GM10266 (cell line): ENCODE measurements around the gene F2R.

Source experiments
- DNase-seq: peaks from one replicate; pipeline ENCODE4 v3.0.0; 2012; ENCODE audit errors: extremely low spot score
- TF ChIP-seq, protein P1 (sequence below): IDR thresholded peaks from 2 replicates; pipeline ENCODE4 v1.5.1; 2012; ENCODE audit warnings: mild to moderate bottlenecking, low read depth; ENCODE audit not compliant: control insufficient read depth, insufficient read depth; ENCODE audit errors: missing control alignments

Gene F2R

GRCh38 chr5:76684756-76685519 is 31.0 kb upstream of the F2R start:
- TF ChIP-seq, protein P1, sequence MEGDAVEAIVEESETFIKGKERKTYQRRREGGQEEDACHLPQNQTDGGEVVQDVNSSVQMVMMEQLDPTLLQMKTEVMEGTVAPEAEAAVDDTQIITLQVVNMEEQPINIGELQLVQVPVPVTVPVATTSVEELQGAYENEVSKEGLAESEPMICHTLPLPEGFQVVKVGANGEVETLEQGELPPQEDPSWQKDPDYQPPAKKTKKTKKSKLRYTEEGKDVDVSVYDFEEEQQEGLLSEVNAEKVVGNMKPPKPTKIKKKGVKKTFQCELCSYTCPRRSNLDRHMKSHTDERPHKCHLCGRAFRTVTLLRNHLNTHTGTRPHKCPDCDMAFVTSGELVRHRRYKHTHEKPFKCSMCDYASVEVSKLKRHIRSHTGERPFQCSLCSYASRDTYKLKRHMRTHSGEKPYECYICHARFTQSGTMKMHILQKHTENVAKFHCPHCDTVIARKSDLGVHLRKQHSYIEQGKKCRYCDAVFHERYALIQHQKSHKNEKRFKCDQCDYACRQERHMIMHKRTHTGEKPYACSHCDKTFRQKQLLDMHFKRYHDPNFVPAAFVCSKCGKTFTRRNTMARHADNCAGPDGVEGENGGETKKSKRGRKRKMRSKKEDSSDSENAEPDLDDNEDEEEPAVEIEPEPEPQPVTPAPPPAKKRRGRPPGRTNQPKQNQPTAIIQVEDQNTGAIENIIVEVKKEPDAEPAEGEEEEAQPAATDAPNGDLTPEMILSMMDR = no peak
- DNase-seq = no peak

DNA sequence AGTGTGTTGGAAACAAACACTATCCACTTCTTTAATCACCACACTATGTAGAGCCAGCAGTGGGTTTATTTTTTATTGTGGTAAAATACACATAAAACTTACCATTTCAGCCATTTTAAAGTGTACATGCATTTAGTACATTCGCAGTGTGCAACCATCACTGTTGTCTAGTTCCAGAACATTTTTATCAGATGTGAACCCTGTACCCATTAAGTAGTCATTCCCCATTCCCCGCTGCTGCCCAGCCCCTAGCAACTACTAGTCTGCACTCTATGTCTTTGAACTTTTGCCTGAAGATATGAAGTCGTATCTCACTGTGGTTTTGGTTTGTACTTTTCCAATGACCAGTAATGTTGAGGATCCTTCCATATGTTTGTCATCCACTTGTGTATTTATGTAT is 30.2 kb upstream of the F2R start:
- no peak for DNase-seq
- TF ChIP-seq, protein P1 = no peak

GRCh38 chr5:76688212-76688611 is 27.7 kb upstream of the F2R start:
- TF ChIP-seq, protein P1 = no peak
- DNase-seq = no peak

DNA sequence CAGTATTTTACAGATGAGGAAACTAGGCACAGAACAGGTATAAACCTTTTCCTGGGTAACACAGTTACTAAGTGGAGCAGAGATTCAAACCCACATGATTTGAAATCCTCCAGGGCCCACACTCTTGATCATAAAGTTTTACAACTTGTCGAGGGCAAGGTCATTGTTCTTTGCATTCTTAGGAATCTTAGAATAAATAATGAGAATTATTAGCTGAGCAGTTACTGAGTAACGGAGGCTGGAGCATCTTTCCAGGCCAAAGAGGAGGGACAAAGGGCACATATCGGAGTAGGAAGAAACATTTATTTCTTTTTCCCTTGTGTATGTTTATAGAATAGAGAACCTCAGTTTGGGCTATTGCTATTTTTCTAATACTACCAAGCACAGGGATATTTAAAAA is 27.1 kb upstream of the F2R start:
- TF ChIP-seq, protein P1 = no peak
- DNase-seq = no peak

DNA sequence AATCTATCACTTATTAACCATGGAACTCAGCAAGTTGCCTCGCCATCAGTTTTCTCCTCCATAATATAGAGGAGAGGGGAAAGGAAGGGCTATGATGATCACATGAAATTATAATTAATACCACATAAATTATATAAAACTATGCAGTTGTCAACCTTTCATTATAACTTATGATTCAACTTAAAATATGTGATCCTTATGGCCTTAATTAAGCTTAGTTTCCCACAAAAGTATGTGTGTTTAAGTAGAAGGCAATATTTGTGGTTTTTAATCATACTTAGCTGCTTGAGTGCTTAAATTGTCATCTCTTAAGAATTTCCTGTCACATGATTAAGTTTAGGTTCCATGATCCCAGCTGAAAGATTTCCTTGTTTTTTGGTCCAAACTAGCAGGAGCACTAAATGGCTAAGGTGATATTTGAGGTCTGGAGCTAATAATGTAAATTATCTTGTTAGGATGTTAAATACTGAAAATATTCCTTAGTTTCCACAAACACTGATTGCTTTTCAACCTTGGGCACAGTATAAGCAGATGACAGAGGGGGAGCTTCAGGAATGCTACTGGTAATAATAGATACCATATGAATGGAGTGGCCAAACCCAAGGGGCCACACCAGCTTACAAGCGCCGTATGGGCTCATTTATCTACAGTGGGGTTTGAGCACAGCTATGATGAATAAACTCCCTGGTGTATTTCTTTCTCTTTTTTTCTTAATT is 26.4 kb upstream of the F2R start:
- TF ChIP-seq, protein P1 = no peak
- DNase-seq = no peak

DNA sequence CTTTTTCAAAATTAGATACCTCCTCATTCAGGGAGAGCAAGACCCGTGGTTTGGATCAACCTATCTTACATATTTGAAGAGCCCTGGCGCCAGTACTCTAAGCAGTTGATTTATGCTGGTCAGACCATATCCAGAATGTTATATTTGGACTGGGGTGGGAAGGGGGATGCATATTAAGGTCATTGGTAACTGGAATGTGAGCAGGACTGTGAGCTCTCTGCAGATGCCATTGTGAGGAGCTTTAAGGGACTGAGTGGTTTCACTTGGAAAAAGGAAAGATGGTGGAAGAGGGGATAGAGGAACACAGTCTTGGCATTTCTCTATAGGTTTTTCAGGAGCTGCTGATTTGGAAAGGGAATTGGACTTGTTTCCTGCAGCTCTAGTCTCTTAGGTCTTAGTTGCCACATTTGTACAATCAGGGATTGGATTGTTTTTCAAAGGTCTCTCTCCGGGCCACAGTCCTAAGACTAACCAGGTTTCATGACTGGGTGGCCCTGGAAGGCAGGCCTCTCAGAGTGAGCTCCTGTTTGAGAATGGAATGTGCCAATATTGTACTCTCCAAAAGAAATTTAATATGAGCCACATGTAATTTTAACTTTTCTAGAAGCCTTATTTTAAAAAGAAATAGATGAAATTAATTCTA is 25.8 kb upstream of the F2R start:
- TF ChIP-seq, protein P1 = no peak
- DNase-seq = no peak
